ENCODE results near the gene ZNF385B. TPM values are rescaled to one million over a fixed set of nuclear protein-coding genes. Genes with fewer than 3 reads are reported as not detected.

ZNF385B gene
- total RNA-seq, 1 donor from 2014 or later = 1.9 TPM

GRCh38 chr2:179802051-179802882 lies 59.1 kb downstream of the ZNF385B start:
- no peaks in the 10 kb centered on the region for H3K27me3 Mint-ChIP-seq
- DNase-seq (ENCODE audit: extremely low spot score, unreplicated experiment) = no peak

GRCh38 chr2:179800776-179801175 lies 60.6 kb downstream of the ZNF385B start:
- Mint-ChIP-seq H3K36me3 (no peaks in the 10 kb centered on the region), H3K27me3 (no peaks in the 10 kb centered on the region), H3K27ac (no peak overlapping the region), H3K4me3 (no peak overlapping the region), H3K9me3 (no peaks in the 10 kb centered on the region), H3K4me1 (ENCODE audit: unreplicated experiment) (no peaks in the 10 kb centered on the region)
- no peak for DNase-seq (ENCODE audit: extremely low spot score, unreplicated experiment)
- no peak for TF ChIP-seq CTCF (conservative IDR thresholded peaks at IDR 0.05)

More at GRCh38 chr2:179802051-179802882, 59.1 kb downstream of the ZNF385B start:
- H3K4me1 Mint-ChIP-seq (ENCODE audit: unreplicated experiment) = no peaks in the 10 kb centered on the region
- no peaks in the 10 kb centered on the region for H3K9me3 Mint-ChIP-seq
- no peak for TF ChIP-seq CTCF (conservative IDR thresholded peaks at IDR 0.05)
- no peak overlapping the region for H3K27ac Mint-ChIP-seq
- H3K4me3 Mint-ChIP-seq = no peak overlapping the region
- no peaks in the 10 kb centered on the region for H3K36me3 Mint-ChIP-seq

GRCh38 chr2:179796213-179797007 lies 65.0 kb downstream of the ZNF385B start:
- DNase-seq (ENCODE audit: extremely low spot score, unreplicated experiment) = no peak
- Mint-ChIP-seq H3K4me3 (no peak overlapping the region), H3K36me3 (no peaks in the 10 kb centered on the region), H3K27ac (no peak overlapping the region), H3K27me3 (no peaks in the 10 kb centered on the region), H3K9me3 (no peaks in the 10 kb centered on the region), H3K4me1 (ENCODE audit: unreplicated experiment) (no peaks in the 10 kb centered on the region)
- no peak for TF ChIP-seq CTCF (conservative IDR thresholded peaks at IDR 0.05)

- no peak overlapping the region for H3K27ac Mint-ChIP-seq
- no peak for DNase-seq (ENCODE audit: extremely low spot score, unreplicated experiment)
- no peaks in the 10 kb centered on the region for H3K36me3 Mint-ChIP-seq
- H3K4me3 Mint-ChIP-seq = no peak overlapping the region
- H3K4me1 Mint-ChIP-seq (ENCODE audit: unreplicated experiment) = no peaks in the 10 kb centered on the region
- no peak for TF ChIP-seq CTCF (conservative IDR thresholded peaks at IDR 0.05)
- H3K9me3 Mint-ChIP-seq = no peaks in the 10 kb centered on the region
- H3K27me3 Mint-ChIP-seq = no peaks in the 10 kb centered on the region
Observed at GRCh38 chr2:179793902-179794301, 67.5 kb downstream of the ZNF385B start.

- no peak overlapping the region for H3K27ac Mint-ChIP-seq
- no peaks in the 10 kb centered on the region for H3K36me3 Mint-ChIP-seq
- H3K27me3 Mint-ChIP-seq = no peaks in the 10 kb centered on the region
- TF ChIP-seq CTCF (conservative IDR thresholded peaks at IDR 0.05) = no peak
- no peak overlapping the region for H3K4me3 Mint-ChIP-seq
- no peak for DNase-seq (ENCODE audit: extremely low spot score, unreplicated experiment)
- no peaks in the 10 kb centered on the region for H3K9me3 Mint-ChIP-seq
- H3K4me1 Mint-ChIP-seq (ENCODE audit: unreplicated experiment) = no peaks in the 10 kb centered on the region
Observed at GRCh38 chr2:179793238-179793637, 68.2 kb downstream of the ZNF385B start.

Data from type B pancreatic cell (in vitro differentiated cells).